Measurements from ENCODE around the gene KRTAP4-9. TPM values are rescaled to one million over a fixed set of nuclear protein-coding genes. Genes with fewer than 3 reads are reported as not detected.
"Not testable (repeated sequence)": the region's sequence is repeated elsewhere in the genome, so short reads cannot be mapped to it uniquely, and the experiment has no call there.

KRTAP4-9 gene
- not detected for polyA plus RNA-seq (2013, experiment 1 of 2; ENCODE audit: insufficient read length)
- polyA plus RNA-seq (2013, experiment 2 of 2; ENCODE audit: insufficient read length): not detected

DNA sequence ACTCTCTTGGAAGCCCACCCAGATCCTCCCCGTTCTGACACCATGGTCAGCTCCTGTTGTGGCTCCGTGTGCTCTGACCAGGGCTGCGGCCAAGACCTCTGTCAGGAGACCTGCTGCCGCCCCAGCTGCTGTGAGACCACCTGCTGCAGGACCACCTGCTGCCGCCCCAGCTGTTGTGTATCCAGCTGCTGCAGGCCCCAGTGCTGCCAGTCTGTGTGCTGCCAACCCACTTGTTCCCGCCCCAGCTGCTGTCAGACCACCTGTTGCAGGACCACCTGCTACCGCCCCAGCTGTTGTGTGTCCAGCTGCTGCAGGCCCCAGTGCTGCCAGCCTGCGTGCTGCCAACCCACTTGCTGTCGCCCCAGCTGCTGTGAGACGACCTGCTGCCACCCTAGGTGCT, at the start of gene KRTAP4-9:
Gene KRTAP4-9 (plus strand): TSS at position 43 of the 400 bp plus-strand sequence. CDS start 0 bp downstream, at position 43.
- DNase-seq: not testable (repeated sequence)

DNA sequence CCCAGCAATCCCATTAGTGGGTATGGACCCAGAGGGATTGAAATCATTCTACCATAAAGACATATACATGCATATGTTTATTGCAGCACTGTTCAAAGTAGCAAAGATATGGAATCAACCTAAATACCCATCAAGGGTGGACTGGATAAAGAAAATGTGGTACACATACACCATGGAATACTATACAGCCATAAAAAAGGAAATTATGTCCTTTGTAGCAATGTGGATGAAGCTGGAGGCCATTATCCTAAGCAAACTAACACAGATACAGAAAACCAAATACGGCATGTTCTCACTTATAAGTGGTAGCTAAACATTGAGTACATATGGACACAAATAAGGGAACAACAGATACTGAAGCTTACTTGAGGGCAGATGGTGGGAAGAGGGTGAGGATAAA, 47.6 kb upstream of the KRTAP4-9 start:
- DNase-seq: no peak

DNA sequence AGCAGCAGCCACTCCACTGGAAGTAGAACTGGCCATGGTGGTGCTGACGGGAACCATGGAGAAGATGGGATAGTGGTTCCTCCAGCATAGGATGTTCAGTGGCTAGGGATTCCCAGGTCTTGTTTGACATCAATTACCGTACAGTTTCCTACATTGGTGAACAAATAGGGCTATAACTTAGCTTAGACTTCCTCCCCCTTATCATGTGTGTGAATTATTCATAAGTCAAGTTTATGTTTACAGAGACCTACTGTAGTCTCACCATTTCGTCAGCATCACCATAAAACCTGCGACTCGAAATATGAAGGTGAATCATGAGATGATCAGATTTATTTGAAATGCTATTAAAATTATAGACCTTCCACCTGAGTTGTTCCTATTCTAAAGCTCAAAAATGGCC, 46.4 kb upstream of the KRTAP4-9 start:
- no peak for DNase-seq

DNA sequence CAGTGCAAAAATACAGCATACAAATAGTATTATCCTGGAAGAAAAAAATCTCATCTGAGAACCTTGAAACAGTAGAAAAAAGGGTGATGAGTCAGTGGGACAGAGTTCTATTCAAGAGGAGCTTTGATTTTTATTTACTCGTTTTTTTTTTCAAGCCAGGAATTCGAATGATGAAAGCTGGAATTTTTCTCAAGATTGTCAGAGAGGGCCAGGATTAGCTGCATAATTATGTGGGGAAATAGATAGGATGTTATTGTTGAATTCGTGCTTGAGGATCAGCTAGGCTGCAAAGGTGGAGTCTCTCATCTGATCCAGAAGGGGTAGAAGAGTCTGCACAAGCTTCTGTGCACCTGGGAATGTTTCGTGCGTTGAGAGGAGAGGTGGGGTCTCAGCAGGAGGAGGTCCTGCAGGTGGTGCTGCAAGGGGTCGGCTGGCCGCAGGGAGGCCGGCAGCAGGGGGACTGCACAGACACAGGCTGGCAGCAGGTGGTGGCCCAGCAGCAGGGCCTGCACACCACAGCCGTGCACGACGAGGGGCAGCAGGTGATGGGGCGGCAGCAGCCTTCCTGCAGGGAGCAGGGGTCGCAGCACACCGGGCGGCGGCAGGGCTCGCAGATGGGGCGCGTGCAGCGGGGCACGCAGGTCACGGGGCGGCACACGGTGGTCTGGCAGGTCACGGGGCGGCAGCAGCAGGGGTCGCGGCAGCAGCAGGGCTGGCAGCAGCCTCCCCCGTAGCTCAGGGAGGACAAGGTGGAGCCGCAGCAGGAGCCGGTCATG, 45.7 kb upstream of the KRTAP4-9 start:
- peak; percentile 94 for DNase-seq

DNA sequence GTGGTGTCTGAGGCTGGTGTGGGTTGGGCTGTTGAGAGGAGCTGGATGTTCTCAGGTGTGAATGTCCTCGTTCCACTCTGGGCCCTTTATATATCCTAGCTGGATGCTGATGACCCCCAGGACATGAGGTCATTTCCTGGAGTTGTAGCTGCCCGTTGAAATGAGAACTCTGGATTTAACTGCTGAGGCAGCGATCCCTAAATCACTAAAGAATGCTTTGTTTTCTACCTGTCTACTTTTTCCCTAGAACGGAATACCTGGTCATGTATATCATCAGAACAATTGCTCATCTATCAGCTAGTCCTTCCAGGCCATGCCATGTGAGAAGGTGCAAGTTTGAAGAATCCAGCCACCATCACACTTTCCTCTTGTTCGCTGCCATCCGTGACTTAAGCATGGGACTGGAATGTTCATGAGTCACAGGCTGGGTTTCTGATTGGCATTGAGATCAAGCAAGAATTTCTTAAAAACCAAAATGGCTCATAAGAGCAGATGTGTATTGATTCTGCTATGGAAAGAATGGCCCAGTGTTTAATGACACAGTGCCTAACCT, 45.1 kb upstream of the KRTAP4-9 start, which contains the start of gene KRTAP2-3:
Gene KRTAP2-3 (minus strand): TSS at position 63 of the 553 bp plus-strand sequence. CDS start 64 bp downstream, outside the sequence.
- peak; percentile 97 for DNase-seq

DNA sequence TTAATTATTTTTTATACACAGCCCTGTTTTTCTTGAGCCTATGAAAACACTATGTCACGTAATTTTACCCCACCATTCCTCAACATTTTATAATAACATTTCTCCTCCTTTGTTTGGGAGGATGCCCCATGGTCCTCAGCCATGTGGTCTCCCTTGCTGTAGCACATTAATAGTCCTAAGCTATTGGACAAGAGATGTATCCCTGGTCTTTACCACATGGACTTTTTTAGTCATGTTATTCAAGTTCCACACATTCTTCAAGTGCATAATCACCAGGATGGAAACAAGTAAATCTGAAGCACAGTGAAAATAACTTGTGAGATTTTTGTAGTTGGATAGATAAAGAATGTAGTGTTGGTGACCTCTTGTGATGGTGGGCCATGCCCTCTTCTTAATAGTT, 43.2 kb upstream of the KRTAP4-9 start:
- DNase-seq: peak; percentile 98

DNA sequence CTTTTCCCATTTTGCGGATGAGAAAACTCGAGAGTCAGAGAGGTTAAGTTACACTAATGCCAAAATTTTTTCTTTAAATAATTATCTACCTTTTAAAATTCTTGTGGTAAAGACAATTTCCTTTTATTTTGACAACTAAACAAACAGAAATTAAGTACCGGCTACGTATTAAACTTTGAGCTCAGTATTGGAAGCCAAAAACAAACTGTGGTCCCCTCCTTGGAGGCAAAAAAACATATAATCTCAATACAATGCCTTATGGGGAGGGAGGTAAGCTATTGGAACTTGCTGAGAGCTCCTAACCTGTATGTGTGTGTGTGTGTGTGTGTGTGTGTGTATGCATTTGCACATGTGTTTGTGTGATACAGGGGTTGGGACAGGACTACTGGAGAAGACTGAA, 41.7 kb upstream of the KRTAP4-9 start:
- no peak for DNase-seq

DNA sequence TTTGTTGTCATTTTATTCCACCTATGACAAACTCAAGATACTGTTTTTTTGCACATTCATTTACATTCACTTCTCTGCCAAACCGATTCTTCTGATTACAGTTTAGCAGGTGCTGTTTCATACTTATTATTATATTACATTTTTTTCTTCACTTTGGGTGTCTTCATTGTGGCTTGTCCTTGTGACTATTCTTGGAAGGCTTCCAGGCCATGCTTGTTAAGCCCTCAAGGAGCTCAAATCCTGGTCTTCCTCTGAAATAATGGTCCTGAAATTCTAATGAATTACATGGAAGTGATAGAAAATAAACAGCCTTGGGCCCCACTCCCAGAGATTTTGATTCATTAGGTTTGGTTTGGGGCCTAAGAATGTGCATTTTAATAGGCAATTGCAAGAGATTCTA, 40.9 kb upstream of the KRTAP4-9 start:
- no peak for DNase-seq

DNA sequence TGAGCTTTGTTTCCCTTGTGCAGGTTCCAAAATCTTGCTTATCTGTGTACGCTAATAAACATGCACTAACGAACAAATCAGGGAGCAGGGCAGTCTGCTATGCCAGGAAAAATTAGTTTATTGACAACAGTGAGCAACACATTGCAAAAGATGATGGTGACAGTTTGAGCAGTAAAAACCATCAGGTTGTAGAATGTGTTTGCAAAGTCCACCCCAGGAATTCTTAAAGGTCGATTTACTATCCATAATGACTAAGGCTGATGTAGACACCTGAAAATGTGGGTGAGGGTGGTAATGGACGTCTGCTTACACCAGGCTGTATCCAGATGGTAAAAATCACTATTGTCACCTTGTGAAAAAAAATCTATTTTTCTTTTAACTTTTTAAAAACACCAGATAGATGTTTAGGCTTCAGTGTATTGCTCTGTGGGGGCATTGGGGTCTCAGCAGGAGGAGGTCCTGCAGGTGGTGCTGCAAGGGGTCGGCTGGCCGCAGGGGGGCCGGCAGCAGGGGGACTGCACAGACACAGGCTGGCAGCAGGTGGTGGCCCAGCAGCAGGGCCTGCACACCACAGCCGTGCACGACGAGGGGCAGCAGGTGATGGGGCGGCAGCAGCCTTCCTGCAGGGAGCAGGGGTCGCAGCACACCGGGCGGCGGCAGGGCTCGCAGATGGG, 40.0 kb upstream of the KRTAP4-9 start:
- not testable (repeated sequence) for DNase-seq

DNA sequence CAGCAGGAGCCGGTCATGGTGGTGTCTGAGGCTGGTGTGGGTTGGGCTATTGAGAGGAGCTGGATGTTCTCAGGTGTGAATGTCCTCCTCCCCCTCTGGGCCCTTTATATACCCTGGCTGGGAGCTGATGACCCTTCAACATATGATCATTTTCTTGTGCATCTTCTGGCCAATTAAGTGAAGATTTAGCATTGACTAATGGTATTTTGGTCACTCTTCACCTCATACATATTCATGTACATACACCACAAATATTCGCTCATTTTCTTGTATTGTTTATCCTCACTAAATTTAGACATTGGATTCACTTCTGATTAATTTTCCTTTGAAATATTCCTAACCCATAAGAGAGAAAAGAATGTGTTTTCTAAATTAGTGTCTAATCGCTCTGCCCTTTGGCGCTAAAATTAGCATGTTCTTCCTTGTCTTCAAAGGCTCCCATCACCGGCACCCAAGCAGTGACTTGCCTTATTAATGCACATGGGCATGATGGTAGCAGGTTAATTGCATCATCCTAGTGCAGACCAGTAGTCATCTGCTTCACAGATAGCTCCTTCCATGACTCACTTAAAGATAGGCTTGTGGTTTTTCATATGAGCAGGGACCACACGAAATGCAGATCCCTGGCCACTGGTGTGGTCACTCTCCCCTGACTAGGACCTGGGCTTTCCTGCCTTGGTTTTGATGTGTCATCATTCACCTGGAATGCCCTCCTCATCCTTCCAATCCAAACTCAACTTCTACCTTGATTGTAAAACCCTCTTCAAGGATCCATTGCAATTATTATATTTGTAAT, 39.2 kb upstream of the KRTAP4-9 start, which contains the start of gene KRTAP2-4:
Gene KRTAP2-4 (minus strand): TSS at position 51 of the 796 bp plus-strand sequence. CDS start 34 bp downstream, at position 17.
- DNase-seq: peak; percentile 89

DNA sequence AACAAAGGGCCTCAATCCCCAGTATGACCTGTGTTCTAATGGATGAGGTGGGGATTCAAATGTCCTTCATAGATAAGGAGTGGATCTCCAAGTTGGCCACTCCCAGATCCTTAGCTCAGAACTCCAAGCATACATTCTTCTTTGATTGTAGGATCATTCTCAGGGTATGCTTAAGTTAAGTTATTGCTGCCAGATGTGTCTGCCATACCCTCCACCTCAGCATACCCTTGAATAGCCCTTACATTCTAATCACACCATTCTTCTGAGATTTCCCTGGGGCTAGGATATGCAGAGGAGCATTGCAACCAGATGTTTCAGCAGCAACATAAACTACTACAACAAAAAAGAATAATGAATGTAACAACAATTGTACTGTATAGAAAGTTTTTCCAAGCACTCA, 37.9 kb upstream of the KRTAP4-9 start:
- peak; percentile 82 for DNase-seq

DNA sequence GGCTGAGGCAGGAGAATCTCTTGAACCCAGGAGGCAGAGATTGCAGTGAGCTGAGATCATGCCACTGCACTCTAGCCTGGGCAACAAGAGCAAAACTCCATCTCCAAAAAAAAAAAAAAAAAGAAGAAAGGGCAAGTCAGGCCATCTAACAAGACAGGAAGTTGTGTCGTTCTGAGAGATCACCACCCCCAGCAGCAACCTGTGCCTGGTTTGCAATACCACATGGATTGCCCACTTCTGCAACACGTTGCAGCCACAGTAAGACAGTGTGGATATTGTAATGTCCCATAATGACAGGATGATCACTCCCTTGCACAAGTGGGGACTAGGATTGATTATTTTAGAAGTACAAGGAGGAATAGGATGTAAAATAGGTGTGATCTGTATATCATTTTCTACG, 36.2 kb upstream of the KRTAP4-9 start:
- DNase-seq: no peak

DNA sequence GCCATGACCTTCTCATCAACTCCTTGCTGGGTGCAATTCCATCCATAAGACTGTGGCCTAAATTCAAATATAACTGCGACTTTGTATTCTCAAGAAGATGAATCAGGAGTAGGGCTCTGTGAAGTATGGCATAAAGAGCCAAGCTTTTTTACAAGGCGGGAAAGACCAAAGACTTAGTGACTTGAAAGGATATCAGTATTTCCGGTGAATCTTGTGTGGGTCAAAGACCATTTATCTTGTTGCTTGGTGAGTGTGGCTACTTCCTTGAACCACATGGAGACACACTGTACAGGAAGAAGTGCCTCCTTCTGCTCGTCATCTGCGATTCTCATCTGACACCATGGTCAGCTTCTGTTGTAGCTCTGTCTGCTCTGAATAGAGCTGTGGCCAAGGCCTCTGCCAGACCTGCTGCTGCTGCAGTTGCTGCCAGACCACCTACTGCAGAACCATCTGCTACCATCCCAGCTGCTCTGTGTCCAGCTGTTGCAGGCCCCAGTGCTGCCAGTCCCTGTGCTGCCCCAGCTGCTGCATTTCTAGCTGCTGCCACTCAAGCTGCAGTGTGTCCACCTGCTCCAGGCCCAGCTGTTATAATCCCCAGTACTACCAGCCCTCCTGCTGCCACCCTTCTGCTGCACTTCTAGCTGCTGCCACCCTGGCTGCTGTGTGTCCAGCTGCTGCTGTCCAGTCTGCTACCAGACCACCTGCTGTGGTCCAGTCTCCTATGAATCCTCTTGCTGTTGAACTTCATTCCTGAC, 33.4 kb upstream of the KRTAP4-9 start:
- no peak for DNase-seq

DNA sequence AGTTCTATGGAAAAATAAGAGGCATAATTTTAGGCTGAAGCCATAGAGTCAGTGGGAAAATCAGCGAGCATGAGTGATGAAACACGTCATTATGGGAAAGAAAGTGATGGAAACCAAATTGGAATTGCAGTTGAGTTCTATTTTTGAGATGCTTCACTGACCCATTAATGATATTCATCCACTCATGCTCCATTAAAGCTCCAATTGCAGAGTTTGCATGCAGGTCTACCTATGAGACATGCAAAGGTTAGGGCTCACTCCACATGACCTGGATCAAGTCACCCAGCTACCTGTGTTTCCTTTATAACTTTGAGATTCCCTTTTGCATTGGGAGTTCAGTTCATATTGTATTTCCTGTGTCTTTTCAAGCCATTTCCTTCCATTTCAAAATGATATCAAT, 31.5 kb upstream of the KRTAP4-9 start:
- no peak for DNase-seq

DNA sequence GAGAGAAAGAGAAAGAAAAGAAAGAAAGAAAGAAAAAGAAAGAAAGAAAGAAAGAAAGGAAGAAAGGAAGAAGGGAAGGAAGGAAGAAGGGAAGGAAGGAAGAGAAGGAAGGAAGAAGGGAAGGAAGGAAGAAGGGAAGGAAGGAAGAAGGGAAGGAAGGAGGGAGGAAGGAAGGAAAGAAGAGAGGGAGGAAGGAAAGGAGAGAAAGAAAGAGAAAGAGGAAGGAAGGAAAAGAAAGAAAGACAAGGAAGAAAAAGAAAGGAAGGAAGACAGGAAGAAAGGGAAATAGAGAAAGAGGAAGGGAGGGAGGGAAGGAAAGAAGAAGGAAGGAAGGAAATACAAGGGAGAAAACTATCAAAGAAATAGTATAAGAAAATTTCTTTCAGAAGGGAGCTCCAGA, 28.4 kb upstream of the KRTAP4-9 start:
- DNase-seq: no peak

DNA sequence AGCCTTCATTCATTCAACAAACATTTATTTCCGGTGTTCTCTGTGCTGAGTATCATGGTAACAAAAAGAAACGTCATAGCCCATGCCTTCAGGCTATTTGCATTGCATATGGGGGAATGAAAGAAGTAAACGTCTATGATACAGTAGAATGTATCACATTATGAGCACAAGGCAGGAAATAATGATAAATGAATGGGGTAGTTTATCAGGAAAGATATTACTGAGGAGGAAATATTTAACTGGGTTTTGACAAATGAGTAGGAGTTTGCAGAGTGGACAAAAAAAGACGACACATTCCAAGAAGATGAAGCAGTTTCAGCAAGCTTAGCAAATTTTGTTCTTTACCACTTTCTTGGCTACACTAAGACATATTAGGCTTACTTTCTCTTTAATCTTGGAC, 22.6 kb upstream of the KRTAP4-9 start:
- peak; percentile 49 for DNase-seq

DNA sequence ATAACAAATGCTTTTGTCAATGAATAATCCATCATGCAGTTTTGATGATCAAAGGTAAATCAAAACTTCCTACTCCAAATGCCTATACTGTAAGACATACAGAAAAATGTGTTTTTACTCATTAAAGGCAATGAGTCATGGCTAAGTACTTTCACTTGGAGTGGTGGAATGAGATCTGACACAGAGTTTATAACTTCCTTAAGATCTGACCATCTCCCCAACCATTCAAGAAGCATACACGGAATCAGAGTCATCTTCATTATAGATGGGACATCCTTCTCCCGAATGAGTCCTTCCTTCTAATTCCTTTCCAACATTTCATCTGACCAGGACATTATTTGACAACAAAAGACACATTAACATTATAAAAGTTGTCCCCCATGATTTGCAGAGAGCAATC, 21.8 kb upstream of the KRTAP4-9 start:
- peak; percentile 80 for DNase-seq

DNA sequence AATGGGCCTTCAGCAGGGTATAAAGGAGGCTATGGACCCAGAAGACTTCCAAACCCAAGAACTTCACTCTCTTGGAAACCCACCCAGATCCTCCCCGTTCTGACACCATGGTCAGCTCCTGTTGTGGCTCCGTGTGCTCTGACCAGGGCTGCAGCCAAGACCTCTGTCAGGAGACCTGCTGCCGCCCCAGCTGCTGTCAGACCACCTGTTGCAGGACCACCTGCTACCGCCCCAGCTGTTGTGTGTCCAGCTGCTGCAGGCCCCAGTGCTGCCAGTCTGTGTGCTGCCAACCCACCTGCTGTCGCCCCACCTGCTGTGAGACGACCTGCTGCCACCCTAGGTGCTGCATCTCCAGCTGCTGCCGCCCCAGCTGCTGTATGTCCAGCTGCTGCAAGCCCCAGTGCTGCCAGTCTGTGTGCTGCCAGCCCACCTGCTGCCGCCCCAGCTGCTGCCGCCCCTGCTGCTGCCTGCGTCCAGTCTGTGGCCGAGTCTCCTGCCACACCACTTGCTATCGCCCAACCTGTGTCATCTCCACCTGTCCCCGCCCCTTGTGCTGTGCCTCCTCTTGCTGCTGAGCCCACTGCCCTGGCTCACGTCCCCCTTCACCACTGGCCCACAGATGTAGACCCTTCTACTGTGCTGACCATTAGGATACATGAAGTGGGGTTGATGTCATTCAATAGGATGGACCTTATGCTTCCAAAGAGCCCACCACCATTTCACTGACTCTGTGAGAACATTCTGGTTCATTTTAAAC, 20.9 kb upstream of the KRTAP4-9 start, which contains the start of gene KRTAP4-7:
Gene KRTAP4-7 (plus strand): TSS at position 51 of the 757 bp plus-strand sequence. CDS start 57 bp downstream, at position 108.
- DNase-seq: not testable (repeated sequence)

DNA sequence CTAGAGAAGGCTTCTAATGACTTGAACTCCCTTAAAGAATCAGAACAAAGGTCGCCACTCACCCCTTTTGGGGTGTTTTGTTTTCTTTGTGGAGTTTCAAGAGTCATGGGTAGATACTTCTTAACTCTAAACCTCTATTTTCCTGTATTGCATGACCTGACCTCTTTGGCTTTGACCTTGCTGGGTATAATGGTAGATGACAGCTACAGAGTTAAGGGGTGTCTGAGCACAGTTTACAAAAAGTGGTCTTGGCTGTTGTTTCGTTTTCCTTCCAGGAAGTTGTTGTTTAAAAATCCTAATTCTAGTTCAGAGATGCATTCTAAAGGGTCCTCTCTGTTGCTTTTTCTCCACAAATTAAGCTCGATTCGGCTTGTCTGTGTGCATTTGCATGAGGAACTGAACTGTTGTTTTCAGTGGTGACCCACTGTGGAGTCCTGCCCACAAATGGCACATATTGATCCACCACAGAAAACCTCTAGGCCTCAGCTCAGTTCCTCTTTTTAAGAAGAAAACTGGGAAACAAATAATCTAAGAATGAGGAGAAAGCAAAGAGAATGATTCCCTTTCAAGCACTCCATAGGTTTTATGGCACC, 16.3 kb upstream of the KRTAP4-9 start:
- DNase-seq: not testable (repeated sequence)

DNA sequence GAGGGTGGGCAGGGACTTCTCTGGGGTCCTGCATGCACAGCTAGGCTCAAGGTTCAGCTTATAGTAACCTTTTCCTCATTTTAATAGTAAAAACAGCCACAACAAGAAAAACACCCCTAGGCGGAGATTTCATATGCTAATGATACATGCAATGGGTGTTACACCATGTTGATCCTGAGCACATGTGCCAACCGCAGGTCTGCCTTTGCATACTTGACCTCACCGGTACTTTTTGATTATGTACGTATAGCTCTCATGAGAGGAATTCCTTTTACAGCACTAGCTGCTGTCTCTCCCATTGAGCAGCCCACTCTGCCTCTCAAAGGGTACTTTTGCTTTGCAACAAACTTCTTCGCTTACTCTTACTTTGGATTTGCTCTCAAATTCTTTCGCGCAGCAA, 9.1 kb upstream of the KRTAP4-9 start:
- DNase-seq: no peak

Data from fibroblast of skin of abdomen (primary cell).